C4-2B (cell line): ENCODE measurements around the gene CLOCK.

ENCODE experiments used
- H3K27ac ChIP-seq: fragments of 450-650 bp; 2 replicates; pipeline ENCODE4 v1.5.1; 2017
- CTCF ChIP-seq: fragments of 450-650 bp; conservative IDR thresholded peaks from 2 replicates; pipeline ENCODE4 v1.5.1; 2017; ENCODE audit warnings: mild to moderate bottlenecking
- ZFX ChIP-seq: fragments of 450-650 bp; IDR thresholded peaks from 2 replicates; pipeline ENCODE4 v1.6.1; 2017

The CLOCK gene

GRCh38 chr4:55439023-55439422, 107.7 kb downstream of the CLOCK start:
- no peak overlapping the region for H3K27ac ChIP-seq
- TF ChIP-seq CTCF (no peak), ZFX (no peak)

GRCh38 chr4:55438314-55438713, 108.4 kb downstream of the CLOCK start:
- peak overlapping the region; percentile 40 for H3K27ac ChIP-seq
- TF ChIP-seq ZFX (no peak), CTCF (no peak)

- TF ChIP-seq CTCF (no peak), ZFX (no peak)
- peak overlapping the region; percentile 40 for H3K27ac ChIP-seq
These were observed 108.9 kb downstream of the CLOCK start for GRCh38 chr4:55437823-55438222.

GRCh38 chr4:55437356-55437796, 109.3 kb downstream of the CLOCK start:
- H3K27ac ChIP-seq: no peak overlapping the region; the same call in 1 of the 2 replicates
- TF ChIP-seq CTCF (no peak), ZFX (no peak)

- TF ChIP-seq CTCF: no peak; the same call in 1 of the 2 replicates
- TF ChIP-seq ZFX: no peak
- no peak overlapping the region for H3K27ac ChIP-seq
These were observed 111.4 kb downstream of the CLOCK start for GRCh38 chr4:55435141-55435841.

- H3K27ac ChIP-seq: no peak overlapping the region
- TF ChIP-seq ZFX (no peak), CTCF (no peak)
These were observed 114.9 kb downstream of the CLOCK start for GRCh38 chr4:55431710-55432336.

GRCh38 chr4:55424791-55425190, 121.9 kb downstream of the CLOCK start:
- TF ChIP-seq CTCF (no peak), ZFX (no peak)
- H3K27ac ChIP-seq: no peak overlapping the region
